SH-SY5Y (cell line): Measurements from ENCODE around the gene TTLL3.

Experiments
- GATA2 ChIP-seq: IDR thresholded peaks from 2 replicates; pipeline ENCODE4 v1.6.1; 2011; ENCODE audit warnings: mild to moderate bottlenecking, low read depth, low read length
- GATA3 ChIP-seq: IDR thresholded peaks from 2 replicates; pipeline ENCODE4 v1.6.1; 2011; ENCODE audit warnings: low read depth, mild to moderate bottlenecking, low read length, moderate library complexity

GRCh38 chr3:9780910-9781309, 29.2 kb upstream of the TTLL3 start:
- TF ChIP-seq GATA2 (no peak), GATA3 (no peak)
